Measurements from ENCODE around the gene MISP3.

MISP3 gene

DNA sequence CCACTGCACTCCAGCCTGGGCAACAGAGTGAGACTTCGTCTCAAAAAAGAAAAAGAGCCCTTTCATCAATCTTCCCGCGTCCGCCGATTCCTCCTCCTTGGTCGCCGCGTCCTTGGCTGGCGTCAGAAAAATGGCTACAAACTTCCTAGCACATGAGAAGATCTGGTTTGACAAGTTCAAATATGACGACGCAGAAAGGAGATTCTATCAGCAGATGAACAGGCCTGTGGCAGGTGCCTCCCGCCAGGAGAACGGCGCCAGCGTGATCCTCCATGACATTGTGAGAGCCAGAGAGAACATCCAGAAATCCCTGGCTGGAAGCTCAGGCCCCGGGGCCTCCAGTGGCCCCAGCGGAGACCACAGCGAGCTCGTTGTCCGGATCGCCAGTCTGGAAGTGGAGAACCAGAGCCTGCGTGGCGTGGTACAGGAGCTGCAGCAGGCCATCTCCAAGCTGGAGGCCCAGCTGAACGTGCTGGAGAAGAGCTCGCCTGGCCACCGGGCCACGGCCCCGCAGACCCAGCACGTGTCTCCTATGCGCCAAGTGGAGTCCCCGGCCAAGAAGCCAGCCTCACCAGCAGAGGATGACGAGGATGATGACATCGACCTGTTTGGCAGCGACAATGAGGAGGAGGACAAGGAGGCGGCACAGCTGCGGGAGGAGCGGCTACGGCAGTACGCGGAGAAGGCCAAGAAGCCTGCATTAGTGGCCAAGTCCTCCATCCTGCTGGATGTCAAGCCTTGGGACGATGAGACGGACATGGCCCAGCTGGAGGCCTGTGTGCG lies 2.1 kb upstream of the MISP3 start:
- Histone ChIP-seq H3K9me3 (ENCODE audit: severe bottlenecking) (no peaks in the 10 kb centered on the region), H3K27ac (ENCODE audit: poor library complexity, severe bottlenecking) (no peak overlapping the region), H3K27me3 (ENCODE audit: insufficient read depth, poor library complexity, severe bottlenecking) (peaks cover 8% of the 10 kb centered on the region), H3K36me3 (ENCODE audit: low read depth) (no peaks in the 10 kb centered on the region), H3K4me1 (ENCODE audit: insufficient read depth, poor library complexity, severe bottlenecking) (no peaks in the 10 kb centered on the region), H3K4me3 (ENCODE audit: severe bottlenecking) (no peak overlapping the region)
- DNase-seq (ENCODE audit: low spot score) (no peak), ATAC-seq (ENCODE audit: low read depth) (no peak)
- TF ChIP-seq CTCF (IDR thresholded peaks at IDR 0.05; ENCODE audit: poor library complexity, severe bottlenecking): no peak

- Histone ChIP-seq H3K9me3 (ENCODE audit: severe bottlenecking) (no peaks in the 10 kb centered on the region), H3K4me3 (ENCODE audit: severe bottlenecking) (peak overlapping the region; percentile 62), H3K27ac (ENCODE audit: poor library complexity, severe bottlenecking) (peak overlapping the region; percentile 32), H3K4me1 (ENCODE audit: insufficient read depth, poor library complexity, severe bottlenecking) (no peaks in the 10 kb centered on the region), H3K36me3 (ENCODE audit: low read depth) (no peaks in the 10 kb centered on the region), H3K27me3 (ENCODE audit: insufficient read depth, poor library complexity, severe bottlenecking) (peaks cover 8% of the 10 kb centered on the region)
- ATAC-seq (ENCODE audit: low read depth): peak; percentile 71
- peak; percentile 98 for TF ChIP-seq CTCF (IDR thresholded peaks at IDR 0.05; ENCODE audit: poor library complexity, severe bottlenecking)
- DNase-seq (ENCODE audit: low spot score): no peak
Observed at GRCh38 chr19:14073261-14073924, 807 bp downstream of the MISP3 start.

GRCh38 chr19:14073925-14074838 lies 1.6 kb downstream of the MISP3 start:
- H3K4me1 ChIP-seq (ENCODE audit: insufficient read depth, poor library complexity, severe bottlenecking): no peaks in the 10 kb centered on the region
- ATAC-seq (ENCODE audit: low read depth): peak; percentile 33; the same call in 2 of the 3 replicates
- peak overlapping the region; percentile 62 for H3K4me3 ChIP-seq (ENCODE audit: severe bottlenecking)
- no peak for DNase-seq (ENCODE audit: low spot score)
- H3K27ac ChIP-seq (ENCODE audit: poor library complexity, severe bottlenecking): peak overlapping the region; percentile 32
- no peaks in the 10 kb centered on the region for H3K9me3 ChIP-seq (ENCODE audit: severe bottlenecking)
- TF ChIP-seq CTCF (IDR thresholded peaks at IDR 0.05; ENCODE audit: poor library complexity, severe bottlenecking): no peak
- no peaks in the 10 kb centered on the region for H3K36me3 ChIP-seq (ENCODE audit: low read depth)
- peaks cover 8% of the 10 kb centered on the region for H3K27me3 ChIP-seq (ENCODE audit: insufficient read depth, poor library complexity, severe bottlenecking)

DNA sequence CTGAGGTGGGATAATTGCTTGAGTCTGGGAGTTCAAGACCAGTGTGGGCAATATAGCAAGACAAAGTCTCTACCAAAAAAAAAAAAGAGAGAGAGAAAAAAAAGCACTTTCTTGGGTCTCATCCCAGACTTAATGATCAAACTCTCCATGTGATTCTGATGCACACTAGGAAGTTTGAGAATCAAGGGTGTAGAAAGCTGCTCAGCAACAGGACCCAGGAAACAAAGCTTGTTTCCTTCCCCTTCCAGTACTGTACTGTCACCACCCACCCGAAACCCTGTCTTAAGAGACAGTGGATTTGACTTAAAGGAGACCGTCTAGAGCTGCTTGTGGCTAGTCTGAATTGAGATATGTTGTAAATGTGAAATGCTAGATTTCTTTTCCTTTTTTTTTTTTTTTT lies 5.8 kb downstream of the MISP3 start:
- DNase-seq (ENCODE audit: low spot score) (no peak), ATAC-seq (ENCODE audit: low read depth) (no peak)
- H3K4me1 ChIP-seq (ENCODE audit: insufficient read depth, poor library complexity, severe bottlenecking): no peaks in the 10 kb centered on the region

More for the DNA sequence above, 5.8 kb downstream of the MISP3 start:
- Histone ChIP-seq H3K27ac (ENCODE audit: poor library complexity, severe bottlenecking) (no peak overlapping the region), H3K9me3 (ENCODE audit: severe bottlenecking) (no peaks in the 10 kb centered on the region), H3K4me3 (ENCODE audit: severe bottlenecking) (no peak overlapping the region), H3K27me3 (ENCODE audit: insufficient read depth, poor library complexity, severe bottlenecking) (no peaks in the 10 kb centered on the region), H3K36me3 (ENCODE audit: low read depth) (no peaks in the 10 kb centered on the region)
- no peak for TF ChIP-seq CTCF (IDR thresholded peaks at IDR 0.05; ENCODE audit: poor library complexity, severe bottlenecking)
